PC-3 (cell line): ENCODE results near the gene MKNK1. TPM values are rescaled to one million over a fixed set of nuclear protein-coding genes. Genes with fewer than 3 reads are reported as not detected.

ENCODE experiments used
- ATAC-seq: fragments of 200-7000 bp; cut with Tn5 transposase; 2 replicates; pipeline ENCODE4 v1.9.1; 2020; ENCODE audit warnings: mild to moderate bottlenecking, moderate library complexity
- BruUV-seq: library from RNA; stranded (reverse); fragments of 400-500 nt; replicated peaks from 2 replicates; lab custom pipeline; 2021; lab: Mats Ljungman, UMichigan
- CTCF ChIA-PET: fragments of 300-600 bp; sonication (Branson Sonifier 250); formaldehyde crosslinking; loops from one replicate; lab custom pipeline; 2022; ENCODE audit warnings: antibody characterized with exemption; lab: Charles Lee
- POLR2A ChIA-PET: fragments of 300-600 bp; sonication (Branson Sonifier 250); formaldehyde crosslinking; loops from one replicate; lab custom pipeline; 2022; ENCODE audit warnings: antibody characterized with exemption; ENCODE audit not compliant: unreplicated experiment; lab: Charles Lee
- DNase-seq: peaks from one replicate; pipeline ENCODE4 v3.0.0-alpha.2; 2015
- H2AFZ ChIP-seq: fragments of 300-600 bp; sonication (generic); 2 replicates; pipeline ENCODE4 v1.6.0; 2016; ENCODE audit warnings: antibody characterized with exemption, low read length
- H3F3A ChIP-seq: fragments of 300-600 bp; sonication (generic); one replicate; pipeline ENCODE4 v1.6.0; 2017; ENCODE audit warnings: antibody characterized with exemption, low read length, control low read depth, mild to moderate bottlenecking; ENCODE audit not compliant: unreplicated experiment
- H3K27ac ChIP-seq: fragments of 300-600 bp; sonication (generic); 2 replicates; pipeline ENCODE4 v1.5.1; 2016; ENCODE audit warnings: mild to moderate bottlenecking, low read length
- H3K27me3 ChIP-seq: fragments of 300-600 bp; sonication (generic); 2 replicates; pipeline ENCODE4 v1.6.1; 2016; ENCODE audit warnings: low read length, mixed read lengths
- H3K36me3 ChIP-seq: fragments of 300-600 bp; sonication (generic); 2 replicates; pipeline ENCODE4 v1.6.1; 2016; ENCODE audit warnings: low read depth, mixed run types, low read length, mixed read lengths
- H3K4me1 ChIP-seq: fragments of 300-600 bp; sonication (generic); 2 replicates; pipeline ENCODE4 v1.5.1; 2016; ENCODE audit warnings: low read length; ENCODE audit not compliant: insufficient read depth
- H3K4me2 ChIP-seq: fragments of 300-600 bp; sonication (generic); 2 replicates; pipeline ENCODE4 v1.6.0; 2016; ENCODE audit warnings: low read length
- H3K4me3 ChIP-seq: fragments of 300-600 bp; sonication (generic); 2 replicates; pipeline ENCODE4 v1.5.1; 2016; ENCODE audit warnings: mild to moderate bottlenecking, low read length, mixed read lengths
- H3K79me2 ChIP-seq: fragments of 300-600 bp; sonication (generic); 2 replicates; pipeline ENCODE4 v1.6.1; 2017; ENCODE audit warnings: low read length, mixed read lengths
- H3K9ac ChIP-seq: fragments of 300-600 bp; sonication (generic); 2 replicates; pipeline ENCODE4 v1.6.0; 2016; ENCODE audit warnings: mild to moderate bottlenecking, low read length
- H3K9me2 ChIP-seq: fragments of 300-600 bp; sonication (generic); replicated peaks from 2 replicates; pipeline ENCODE4 v1.6.1; 2016; ENCODE audit warnings: mixed run types, low read length, mixed read lengths
- H3K9me3 ChIP-seq: fragments of 300-600 bp; sonication (generic); 2 replicates; pipeline ENCODE4 v1.6.1; 2016; ENCODE audit warnings: low read length, mixed read lengths
- H4K20me1 ChIP-seq: fragments of 300-600 bp; sonication (generic); 2 replicates; pipeline ENCODE4 v1.6.1; 2016; ENCODE audit warnings: low read length, mixed read lengths
- EZH2 ChIP-seq: fragments of 300-600 bp; sonication (generic); IDR thresholded peaks from one replicate; pipeline ENCODE4 v1.6.1; 2017; ENCODE audit warnings: antibody characterized with exemption, mild to moderate bottlenecking, low read length; ENCODE audit not compliant: unreplicated experiment
- EZH2phosphoT487 ChIP-seq: fragments of 300-600 bp; sonication (generic); IDR thresholded peaks from 2 replicates; pipeline ENCODE4 v1.6.1; 2018; ENCODE audit warnings: mild to moderate bottlenecking, antibody characterized with exemption, low read length, borderline replicate concordance
- intact Hi-C: fragments of 100-400 bp; cut with micrococcal nuclease; formaldehyde crosslinking; loops from 2 replicates; pipeline ENCODE4 v1.9.0; 2023
- total RNA-seq: library from RNA; depleted of rRNA; stranded (reverse); fragments of >200 nt; gene quantifications from 2 replicates; pipeline ENCODE4 v1.2.3, GENCODE V29; 2014
- TF ChIP-seq, protein P1 (sequence below): fragments of 300-600 bp; sonication (generic); conservative IDR thresholded peaks from 2 replicates; pipeline ENCODE4 v1.5.1; 2017; ENCODE audit warnings: antibody characterized with exemption, low read depth, mild to moderate bottlenecking, low read length

Gene MKNK1
- total RNA-seq, 1 experiment from 2014 or later, result 36.8 TPM

DNA sequence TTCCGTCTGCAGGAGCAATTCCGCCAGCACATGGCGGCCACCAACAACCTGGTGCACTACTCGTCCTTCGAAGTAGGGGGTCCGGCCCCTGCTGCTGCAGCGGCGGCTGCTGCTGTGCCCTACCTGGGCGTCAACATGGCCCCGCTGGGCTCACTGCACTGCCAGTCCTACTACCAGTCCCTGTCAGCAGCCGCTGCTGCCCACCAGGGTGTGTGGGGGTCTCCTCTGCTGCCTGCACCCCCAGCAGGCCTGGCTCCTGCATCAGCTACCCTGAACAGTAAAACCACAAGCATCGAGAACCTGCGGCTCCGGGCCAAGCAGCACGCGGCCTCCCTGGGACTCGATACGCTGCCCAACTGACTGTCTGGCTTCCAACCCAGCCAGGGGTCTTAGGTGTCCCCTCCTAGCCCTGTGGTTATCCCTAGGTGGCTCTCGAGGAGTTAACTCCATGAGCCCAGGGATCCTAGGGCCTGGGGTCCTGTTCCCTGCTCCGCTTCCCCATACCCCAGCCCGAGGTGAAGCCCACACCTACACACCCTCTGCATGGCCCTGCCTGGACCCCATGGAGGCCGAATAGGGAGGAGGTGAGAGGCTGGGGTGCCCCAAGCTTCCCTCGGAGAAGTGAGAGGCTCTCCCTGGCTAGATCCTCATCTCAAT is 91.8 kb downstream of the MKNK1 start:
- no peaks in the 10 kb centered on the region for H3K27me3 ChIP-seq
- H3K4me1 ChIP-seq, result peaks cover 10% of the 10 kb centered on the region
- ATAC-seq (no peak), DNase-seq (no peak)
- H3K9me3 ChIP-seq, result no peaks in the 10 kb centered on the region
- H2AFZ ChIP-seq, result no peak overlapping the region
- no peaks in the 10 kb centered on the region for H3K79me2 ChIP-seq
- no peak overlapping the region for H3K9ac ChIP-seq
- no peaks in the 10 kb centered on the region for H4K20me1 ChIP-seq
- no peaks in the 10 kb centered on the region for H3K36me3 ChIP-seq
- H3F3A ChIP-seq, result no peaks in the 10 kb centered on the region
- POLR2A ChIA-PET, result no interaction called here
- no peak overlapping the region for H3K4me3 ChIP-seq
- no TSS peak for BruUV-seq
- H3K9me2 ChIP-seq, result no peaks in the 10 kb centered on the region
- no peak overlapping the region for H3K4me2 ChIP-seq
- H3K27ac ChIP-seq, result no peak overlapping the region
- CTCF ChIA-PET, result no interaction called here
- TF ChIP-seq, protein P1, sequence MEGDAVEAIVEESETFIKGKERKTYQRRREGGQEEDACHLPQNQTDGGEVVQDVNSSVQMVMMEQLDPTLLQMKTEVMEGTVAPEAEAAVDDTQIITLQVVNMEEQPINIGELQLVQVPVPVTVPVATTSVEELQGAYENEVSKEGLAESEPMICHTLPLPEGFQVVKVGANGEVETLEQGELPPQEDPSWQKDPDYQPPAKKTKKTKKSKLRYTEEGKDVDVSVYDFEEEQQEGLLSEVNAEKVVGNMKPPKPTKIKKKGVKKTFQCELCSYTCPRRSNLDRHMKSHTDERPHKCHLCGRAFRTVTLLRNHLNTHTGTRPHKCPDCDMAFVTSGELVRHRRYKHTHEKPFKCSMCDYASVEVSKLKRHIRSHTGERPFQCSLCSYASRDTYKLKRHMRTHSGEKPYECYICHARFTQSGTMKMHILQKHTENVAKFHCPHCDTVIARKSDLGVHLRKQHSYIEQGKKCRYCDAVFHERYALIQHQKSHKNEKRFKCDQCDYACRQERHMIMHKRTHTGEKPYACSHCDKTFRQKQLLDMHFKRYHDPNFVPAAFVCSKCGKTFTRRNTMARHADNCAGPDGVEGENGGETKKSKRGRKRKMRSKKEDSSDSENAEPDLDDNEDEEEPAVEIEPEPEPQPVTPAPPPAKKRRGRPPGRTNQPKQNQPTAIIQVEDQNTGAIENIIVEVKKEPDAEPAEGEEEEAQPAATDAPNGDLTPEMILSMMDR, result no peak
- TF ChIP-seq EZH2 (no peak), EZH2phosphoT487 (no peak)
- intact Hi-C loops, result no loop called here

DNA sequence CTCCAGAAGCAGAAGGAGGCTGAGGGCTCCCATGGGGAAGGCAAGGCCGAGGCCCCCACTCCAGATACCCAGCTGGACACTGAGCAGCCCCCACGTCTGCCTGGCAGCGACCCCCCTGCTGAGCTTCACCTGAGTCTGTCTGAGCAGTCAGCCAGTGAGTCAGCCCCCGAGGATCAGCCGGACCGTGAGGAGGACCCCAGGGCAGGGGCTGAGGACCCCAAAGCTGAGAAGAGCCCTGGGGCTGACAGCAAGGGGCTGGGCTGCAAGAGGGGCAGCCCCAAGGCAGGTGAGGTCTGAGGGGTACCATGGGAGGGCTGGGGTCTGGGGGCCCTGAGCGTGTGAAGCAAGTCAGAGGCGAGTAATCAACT is 93.1 kb downstream of the MKNK1 start:
- H3K27ac ChIP-seq, result no peak overlapping the region
- intact Hi-C loops, result no loop called here
- CTCF ChIA-PET, result no interaction called here
- H3K9ac ChIP-seq, result no peak overlapping the region
- H2AFZ ChIP-seq, result no peak overlapping the region
- DNase-seq (no peak), ATAC-seq (no peak)
- no peaks in the 10 kb centered on the region for H4K20me1 ChIP-seq
- POLR2A ChIA-PET, result interaction anchor here (0.6 kb wide), 1 partner anchor 59 kb away, joined by 14 read pairs; no protein-coding TSS in a partner anchor
- H3K27me3 ChIP-seq, result no peaks in the 10 kb centered on the region
- no TSS peak for BruUV-seq
- no peaks in the 10 kb centered on the region for H3K36me3 ChIP-seq
- H3F3A ChIP-seq, result no peaks in the 10 kb centered on the region
- H3K9me3 ChIP-seq, result no peaks in the 10 kb centered on the region
- H3K4me3 ChIP-seq, result no peak overlapping the region
- H3K79me2 ChIP-seq, result no peaks in the 10 kb centered on the region
- H3K9me2 ChIP-seq, result no peaks in the 10 kb centered on the region
- TF ChIP-seq, protein P1, result no peak
- TF ChIP-seq EZH2 (no peak), EZH2phosphoT487 (no peak)
- H3K4me1 ChIP-seq, result no peaks in the 10 kb centered on the region; the same call in 1 of the 2 replicates
- no peak overlapping the region for H3K4me2 ChIP-seq

DNA sequence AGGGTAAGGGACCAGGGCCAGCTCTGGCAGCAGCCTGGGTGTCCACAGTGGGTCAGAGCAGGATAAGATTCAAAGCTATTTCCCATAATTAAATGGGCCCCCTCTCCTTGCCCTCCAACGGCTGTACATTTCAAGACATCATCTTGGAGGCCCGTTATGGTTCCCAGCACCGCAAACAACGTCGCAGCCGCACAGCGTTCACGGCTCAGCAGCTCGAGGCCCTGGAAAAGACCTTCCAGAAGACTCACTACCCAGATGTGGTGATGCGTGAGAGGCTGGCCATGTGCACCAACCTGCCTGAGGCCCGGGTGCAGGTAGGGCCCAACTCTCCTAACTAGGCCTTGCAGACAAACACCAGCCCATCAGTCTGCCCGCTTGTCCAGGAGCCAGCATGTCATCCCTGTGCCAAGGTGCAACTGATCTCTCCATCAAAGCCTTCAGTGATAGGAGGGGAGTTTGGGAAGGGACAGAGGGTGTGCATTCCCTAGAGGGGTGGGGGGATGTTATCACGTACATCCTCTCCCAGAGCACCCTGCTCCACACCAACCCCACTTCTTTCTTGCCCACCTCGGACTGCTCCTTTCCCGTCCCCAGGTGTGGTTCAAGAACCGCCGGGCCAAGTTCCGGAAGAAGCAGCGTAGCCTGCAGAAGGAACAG is 93.6 kb downstream of the MKNK1 start:
- Histone ChIP-seq H2AFZ (no peak overlapping the region), H3K4me2 (no peak overlapping the region), H3K27me3 (no peaks in the 10 kb centered on the region), H3K27ac (no peak overlapping the region), H4K20me1 (no peaks in the 10 kb centered on the region), H3K9me2 (no peaks in the 10 kb centered on the region), H3K9ac (no peak overlapping the region), H3F3A (no peaks in the 10 kb centered on the region), H3K4me1 (no peaks in the 10 kb centered on the region), H3K79me2 (no peaks in the 10 kb centered on the region), H3K4me3 (no peak overlapping the region), H3K36me3 (no peaks in the 10 kb centered on the region), H3K9me3 (no peaks in the 10 kb centered on the region)
- DNase-seq (no peak), ATAC-seq (no peak)
- CTCF ChIA-PET, result no interaction called here
- no TSS peak for BruUV-seq
- POLR2A ChIA-PET, result no interaction called here
- no peak for TF ChIP-seq EZH2phosphoT487
- no peak for TF ChIP-seq EZH2
- TF ChIP-seq, protein P1, result no peak
- intact Hi-C loops, result no loop called here
